GM21619 (cell line): ENCODE data around the gene POLR1E.

Experiments used
- ATAC-seq: cut with Tn5 transposase; IDR thresholded peaks from one replicate; pipeline ENCODE4 v1.9.1; 2021; ENCODE audit not compliant: unreplicated experiment

POLR1E gene

DNA sequence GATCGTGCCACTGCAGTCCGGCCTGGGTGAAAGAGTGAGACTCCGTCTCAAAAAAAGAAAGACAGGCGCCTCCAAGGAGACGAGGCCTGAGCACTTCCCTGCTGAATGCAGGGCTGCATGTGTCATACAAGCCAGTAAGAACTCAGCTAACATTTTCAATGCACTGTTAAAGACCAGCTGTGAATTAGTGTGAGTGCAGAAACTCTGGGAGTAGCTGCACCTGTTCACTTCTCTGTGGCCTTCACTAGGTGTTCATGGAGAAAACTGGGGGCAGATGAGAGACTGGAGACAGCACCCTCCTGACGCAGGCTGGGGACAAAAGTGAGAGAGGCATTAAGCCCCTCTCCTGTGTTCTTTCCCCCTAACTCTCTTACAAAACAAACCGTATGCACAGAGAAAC is 48.7 kb downstream of the POLR1E start:
- no peak for ATAC-seq

DNA sequence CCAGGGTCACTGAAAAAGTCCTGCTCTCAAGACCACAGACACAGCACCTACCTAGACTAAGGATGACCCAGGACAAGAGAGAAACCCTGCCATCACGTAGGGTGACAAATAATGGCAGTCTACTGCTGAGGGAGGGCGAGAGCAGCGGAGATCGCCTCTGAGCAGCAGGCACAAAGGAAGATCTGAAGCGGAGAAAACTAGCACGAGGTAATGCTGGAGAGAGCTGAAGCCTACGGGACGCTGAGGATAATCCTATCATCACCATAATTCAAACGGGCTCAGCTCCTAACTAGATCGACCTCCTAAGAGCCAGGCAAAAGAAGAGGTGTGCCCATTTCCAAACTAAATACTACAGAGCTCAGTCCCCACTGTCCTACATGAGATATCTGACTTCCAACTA is 49.2 kb downstream of the POLR1E start:
- ATAC-seq, result no peak

DNA sequence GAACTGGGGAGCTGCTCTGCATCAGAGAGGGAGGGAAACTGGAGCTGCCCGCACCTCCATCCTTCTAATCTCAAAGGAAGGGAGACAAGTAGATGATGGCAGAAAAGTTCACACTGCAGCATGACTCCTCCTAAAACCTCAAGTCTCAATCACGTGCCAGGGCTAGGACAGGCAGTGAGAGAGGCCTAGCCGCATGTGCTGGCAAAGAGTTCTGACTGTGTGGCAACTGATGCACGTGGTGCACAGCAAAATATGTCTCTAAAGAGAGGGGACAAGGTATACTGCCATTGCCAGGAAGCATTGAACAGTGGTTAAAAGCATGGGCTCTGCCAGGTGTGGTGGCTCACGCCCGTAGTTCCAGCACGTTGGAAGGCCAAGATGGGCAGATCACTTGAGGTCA is 52.4 kb downstream of the POLR1E start:
- no peak for ATAC-seq

DNA sequence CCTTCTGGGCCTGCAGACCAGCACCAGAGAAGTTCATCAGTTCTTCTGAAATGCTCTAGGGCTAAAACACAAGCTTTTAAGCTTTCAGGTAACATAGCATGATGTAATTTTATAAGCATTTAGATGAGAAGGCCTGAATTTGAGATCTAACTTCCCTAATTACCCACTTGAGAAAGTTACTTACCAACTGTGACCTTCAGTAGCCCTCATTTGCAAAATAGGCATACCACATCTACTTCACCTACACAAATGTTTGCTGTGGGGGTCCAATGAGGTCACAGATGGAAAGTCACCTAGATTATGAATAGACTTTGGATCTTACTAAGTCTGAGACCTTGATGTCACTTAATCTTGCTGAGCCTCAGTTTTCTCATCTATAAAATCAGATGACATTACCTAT is 53.9 kb downstream of the POLR1E start:
- ATAC-seq, result no peak

DNA sequence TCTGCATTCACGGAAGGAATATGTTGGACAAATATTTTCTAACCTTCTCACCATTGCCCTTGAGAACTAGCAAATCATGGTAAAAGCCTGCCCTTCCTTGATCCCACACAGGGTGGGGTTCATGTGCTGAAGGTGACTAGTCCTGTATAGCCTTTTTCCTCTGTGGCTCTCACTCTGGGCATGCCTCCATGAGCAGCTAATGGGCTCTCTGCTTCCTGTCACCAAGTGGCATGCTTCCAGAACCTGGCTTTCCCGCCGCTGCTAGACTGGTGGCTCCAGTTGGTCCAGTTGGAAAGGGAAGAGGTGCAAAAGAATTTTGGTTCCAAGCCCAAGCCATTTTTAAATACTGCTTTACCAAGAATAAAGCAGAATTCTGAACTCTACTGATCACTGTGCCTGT is 54.9 kb downstream of the POLR1E start:
- ATAC-seq, result no peak

DNA sequence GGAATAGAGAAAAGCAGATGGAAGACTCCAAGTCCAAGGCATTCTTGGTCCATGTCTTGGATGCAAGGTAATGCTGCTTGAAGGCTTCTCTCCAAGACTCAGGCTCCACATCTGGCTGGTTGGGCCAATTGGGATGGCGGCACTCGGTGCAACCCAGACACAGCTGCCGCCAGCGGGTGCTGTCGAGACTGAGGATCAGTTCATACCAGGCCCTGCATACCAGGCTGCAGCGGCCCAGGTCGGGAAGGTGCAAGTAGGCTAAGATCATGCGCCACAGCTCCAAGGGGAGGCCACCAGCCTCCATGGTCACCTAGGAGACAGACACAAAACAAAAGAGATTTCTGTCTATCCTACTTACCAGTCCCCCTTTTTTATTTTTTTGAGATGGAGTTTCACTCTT is 55.7 kb downstream of the POLR1E start:
- no peak for ATAC-seq

DNA sequence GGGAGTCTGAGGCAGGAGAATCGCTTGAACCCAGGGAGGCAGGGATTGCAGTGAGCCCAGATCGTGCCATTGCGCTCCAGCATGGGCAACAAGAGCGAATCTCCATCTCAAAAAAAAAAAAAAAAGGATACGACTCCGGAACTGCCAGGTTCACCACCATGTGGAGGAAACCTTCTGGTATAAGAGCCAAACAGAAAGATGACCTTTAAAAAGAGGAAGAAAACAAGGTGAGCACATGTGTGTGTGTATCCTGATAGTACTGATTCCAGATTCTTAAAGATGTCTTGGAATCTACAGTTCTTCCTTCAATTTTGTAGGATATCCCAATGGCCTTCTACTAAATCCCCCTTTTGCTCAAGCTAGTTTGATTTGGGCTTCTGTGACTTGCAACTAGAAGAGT is 56.7 kb downstream of the POLR1E start:
- no peak for ATAC-seq

DNA sequence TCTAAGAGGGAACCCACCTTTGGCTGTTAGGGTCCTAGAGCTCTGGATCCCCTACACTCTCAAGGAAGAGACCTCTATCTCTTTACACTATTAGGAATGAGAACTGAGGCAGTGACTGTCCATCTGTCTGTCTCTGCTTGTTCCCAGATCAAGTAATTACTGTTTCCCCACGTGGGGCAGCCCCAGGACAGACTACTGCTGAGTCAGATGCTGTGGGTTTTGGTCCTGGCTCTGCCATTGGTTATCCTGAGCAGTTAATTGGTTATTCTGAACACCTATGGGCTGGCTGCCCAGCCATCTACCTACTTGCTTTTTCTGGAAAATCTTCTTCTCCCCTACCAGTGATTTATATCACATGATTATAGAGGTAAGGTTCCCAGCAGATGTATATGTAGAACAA is 57.1 kb downstream of the POLR1E start:
- ATAC-seq, result no peak

DNA sequence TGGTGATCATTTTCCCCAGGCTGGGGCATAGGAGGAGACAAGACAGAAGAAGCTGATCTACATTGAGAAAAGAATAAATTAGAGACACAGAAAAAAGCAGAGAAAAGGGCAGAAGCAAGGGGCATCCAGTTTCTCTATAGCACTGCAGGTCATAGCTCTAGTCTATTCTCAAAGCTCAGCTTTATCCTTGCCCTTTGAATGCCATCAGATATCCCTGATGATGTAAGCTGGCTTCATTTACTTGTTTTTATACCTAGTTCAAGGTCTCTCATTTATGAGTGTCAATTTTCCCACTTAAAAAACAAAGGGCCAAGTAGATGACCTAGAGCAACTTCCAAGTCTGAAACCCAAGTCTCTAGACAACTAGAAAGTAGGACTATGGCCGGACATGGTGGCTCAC is 57.7 kb downstream of the POLR1E start:
- ATAC-seq, result no peak

DNA sequence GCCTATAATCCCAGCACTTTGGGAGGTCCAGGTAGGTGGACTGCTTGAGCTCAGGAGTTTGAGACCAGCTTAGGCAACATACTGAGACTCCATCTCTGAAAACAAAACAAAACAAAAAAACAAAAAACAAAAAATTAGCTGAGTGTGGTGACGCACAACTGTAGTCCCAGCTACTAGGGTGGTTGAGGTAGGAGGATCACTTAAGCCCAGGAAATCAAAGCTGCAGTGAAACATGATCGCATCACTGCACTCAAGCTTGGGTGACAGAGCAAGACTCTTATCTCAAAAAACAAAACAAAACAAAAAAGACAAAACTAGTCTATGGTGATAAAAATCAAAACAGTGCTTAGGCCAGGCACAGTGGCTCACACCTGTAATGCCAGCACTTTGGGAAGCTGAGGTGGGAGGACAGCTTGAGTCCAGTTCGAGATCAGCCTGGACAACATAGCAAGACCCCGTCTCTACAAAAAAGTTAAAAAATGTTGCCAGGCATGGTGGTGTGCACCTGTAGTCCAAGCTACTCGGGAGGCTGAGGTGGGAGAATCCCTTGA is 61.7 kb downstream of the POLR1E start:
- ATAC-seq, result no peak

DNA sequence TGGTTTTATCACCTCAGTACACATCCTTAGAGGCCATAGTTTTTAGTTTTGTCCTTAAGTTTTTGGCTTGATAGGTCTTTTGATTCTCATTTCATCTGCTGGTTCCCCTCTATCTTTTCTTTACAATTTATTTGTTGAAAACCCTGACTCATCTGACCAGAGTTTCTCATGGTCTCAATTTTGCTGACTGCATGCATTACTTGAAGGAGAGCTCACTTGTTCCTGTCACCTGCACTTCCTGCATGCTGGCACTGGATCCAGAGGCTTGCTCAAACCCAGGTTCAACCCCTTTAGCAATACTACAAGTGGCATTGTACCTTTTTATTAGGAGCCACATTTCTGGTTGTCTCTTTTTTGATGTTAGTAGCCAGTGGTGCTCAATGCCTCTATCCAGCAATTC is 63.8 kb downstream of the POLR1E start:
- no peak for ATAC-seq

DNA sequence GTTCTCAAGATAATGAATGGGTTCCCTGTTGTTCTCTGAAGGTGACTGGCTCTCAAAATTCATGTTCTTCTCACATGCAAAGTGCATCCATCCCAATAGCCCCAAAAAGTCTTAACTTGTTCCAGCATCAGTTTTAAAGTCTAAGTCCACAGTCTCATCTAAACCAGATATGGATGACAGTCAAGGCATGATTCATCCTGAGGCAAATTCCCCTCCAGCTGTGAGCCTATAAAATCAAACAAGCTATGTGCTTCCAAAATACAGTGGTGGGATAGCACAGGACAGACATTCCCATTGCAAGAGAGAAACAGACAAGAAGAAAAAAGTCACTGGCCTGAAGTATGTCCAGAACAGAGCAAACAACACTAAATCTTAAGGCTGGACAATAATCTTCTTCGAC is 65.0 kb downstream of the POLR1E start:
- ATAC-seq, result no peak

DNA sequence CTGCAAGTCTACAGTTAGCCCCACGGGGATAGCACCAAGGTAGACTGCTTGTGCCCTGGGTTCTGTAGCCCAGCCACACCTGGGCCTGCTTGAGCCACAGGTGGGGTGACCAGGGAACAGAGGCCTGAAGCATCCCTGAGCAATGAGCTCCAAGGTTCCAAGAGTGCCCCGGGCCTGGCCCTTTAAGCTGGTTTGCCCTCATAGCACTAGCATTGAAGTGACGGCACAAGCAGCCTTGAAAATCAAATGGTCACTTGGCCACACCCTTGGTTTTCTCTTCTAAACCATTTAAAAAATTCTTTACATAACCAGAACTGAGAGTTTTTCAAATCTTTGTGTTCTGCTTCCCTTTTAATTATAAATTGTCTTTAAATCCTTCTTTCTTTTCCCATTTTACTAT is 65.7 kb downstream of the POLR1E start:
- ATAC-seq, result no peak

DNA sequence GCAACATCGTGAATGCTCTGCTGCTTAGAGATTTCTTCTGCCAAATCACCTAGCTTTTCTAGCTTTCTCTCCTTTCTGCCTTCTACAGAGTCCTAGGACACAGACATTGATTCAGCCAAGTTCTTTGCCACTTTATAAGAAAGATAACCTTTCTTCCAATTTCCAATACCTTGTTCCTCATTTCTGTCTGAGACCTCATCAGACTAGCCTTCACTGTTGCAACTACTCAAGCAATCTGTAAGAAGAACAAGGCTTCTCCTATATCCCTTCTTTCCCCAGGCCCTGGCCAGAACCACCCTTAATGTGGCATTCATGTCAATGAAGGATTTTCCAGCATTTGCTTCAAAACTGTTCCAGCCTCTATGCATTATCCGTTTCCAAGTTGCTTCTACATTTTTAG is 66.1 kb downstream of the POLR1E start:
- no peak for ATAC-seq
